Breast epithelium (tissue), 4 donors: Measurements from ENCODE around the gene FAM151A. TPM values are rescaled to one million over a fixed set of nuclear protein-coding genes. Genes with fewer than 3 reads are reported as not detected.

ENCODE experiments used
- DNase-seq, 2 donors: peaks; one replicate each; pipeline ENCODE4 v3.0.0-alpha.2; 2019; ENCODE audit warnings: low spot score in 2 of 2
- H3K27ac ChIP-seq, 2 donors: fragments of 200-600 bp; sonication (generic) in 1 of 2; one replicate each; pipeline ENCODE4 v1.5.1; 2016 to 2019; ENCODE audit warnings: mild to moderate bottlenecking in 1 of 2
- H3K27me3 ChIP-seq, 2 donors: fragments of 200-600 bp; sonication (generic) in 1 of 2; one replicate each; pipeline versions ENCODE4 v1.5.1 to v1.6.0; 2017 to 2019; ENCODE audit warnings: control low read depth in 1 of 2, mild to moderate bottlenecking in 1 of 2
- H3K36me3 ChIP-seq: fragments of 200-600 bp; one replicate; pipeline ENCODE4 v1.5.1; 2019
- H3K4me1 ChIP-seq, 2 donors: fragments of 200-600 bp; sonication (generic); one replicate each; pipeline ENCODE4 v1.5.1; 2016 to 2019; ENCODE audit warnings: control low read depth in 1 of 2
- H3K4me3 ChIP-seq, 3 donors: fragments of 200-600 bp; sonication (generic); 1 replicate in 2 of 3; 2 replicates in 1 of 3; pipeline ENCODE4 v1.5.1; 2016 to 2019; ENCODE audit warnings: mild to moderate bottlenecking in 3 of 3, moderate library complexity in 2 of 3
- H3K9me3 ChIP-seq, 2 donors: fragments of 200-600 bp; sonication (generic) in 1 of 2; one replicate each; pipeline ENCODE4 v1.5.1; 2016 to 2019; ENCODE audit warnings: control low read depth in 1 of 2
- POLR2A ChIP-seq: fragments of 450-650 bp; IDR thresholded peaks from one replicate; pipeline ENCODE4 v1.6.1; 2016; ENCODE audit warnings: antibody characterized with exemption, mild to moderate bottlenecking, moderate library complexity
- POLR2AphosphoS5 ChIP-seq, 3 donors: sonication (generic); formaldehyde crosslinking; IDR thresholded peaks; one replicate each; pipeline ENCODE4 v1.6.1; 2017; ENCODE audit warnings: antibody characterized with exemption in 3 of 3
- intact Hi-C: fragments of 100-400 bp; cut with DNase I; formaldehyde crosslinking; loops from one replicate; pipeline ENCODE4 v1.15.1; 2023; ENCODE audit warnings: low total_unique reads
- total RNA-seq, 3 donors: library from RNA; depleted of rRNA; stranded (reverse); fragments of >200 nt; gene quantifications; one replicate each; pipeline ENCODE4 v1.1.0, GENCODE V29; 2016
- TF ChIP-seq, protein P1 (sequence below), 3 donors: fragments of 450-650 bp; IDR thresholded peaks; one replicate each; pipeline ENCODE4 v1.5.1; 2016 to 2017; ENCODE audit warnings: antibody characterized with exemption in 3 of 3, mild to moderate bottlenecking in 3 of 3, moderate library complexity in 3 of 3

FAM151A gene
- total RNA-seq, 3 donors from 2014 or later, result 0.16 to 0.33 TPM; not detected in 1

GRCh38 chr1:54604572-54605370, 18.6 kb downstream of the FAM151A start:
- Histone ChIP-seq H3K36me3 (no peaks in the 10 kb centered on the region), H3K4me1 (no peaks in the 10 kb centered on the region), H3K9me3 (no peaks in the 10 kb centered on the region), H3K27me3 (no peaks in the 10 kb centered on the region), H3K27ac (no peak overlapping the region), H3K4me3 (no peak overlapping the region)
- intact Hi-C loops, result no loop called here
- DNase-seq, result no peak
- TF ChIP-seq, protein P1, sequence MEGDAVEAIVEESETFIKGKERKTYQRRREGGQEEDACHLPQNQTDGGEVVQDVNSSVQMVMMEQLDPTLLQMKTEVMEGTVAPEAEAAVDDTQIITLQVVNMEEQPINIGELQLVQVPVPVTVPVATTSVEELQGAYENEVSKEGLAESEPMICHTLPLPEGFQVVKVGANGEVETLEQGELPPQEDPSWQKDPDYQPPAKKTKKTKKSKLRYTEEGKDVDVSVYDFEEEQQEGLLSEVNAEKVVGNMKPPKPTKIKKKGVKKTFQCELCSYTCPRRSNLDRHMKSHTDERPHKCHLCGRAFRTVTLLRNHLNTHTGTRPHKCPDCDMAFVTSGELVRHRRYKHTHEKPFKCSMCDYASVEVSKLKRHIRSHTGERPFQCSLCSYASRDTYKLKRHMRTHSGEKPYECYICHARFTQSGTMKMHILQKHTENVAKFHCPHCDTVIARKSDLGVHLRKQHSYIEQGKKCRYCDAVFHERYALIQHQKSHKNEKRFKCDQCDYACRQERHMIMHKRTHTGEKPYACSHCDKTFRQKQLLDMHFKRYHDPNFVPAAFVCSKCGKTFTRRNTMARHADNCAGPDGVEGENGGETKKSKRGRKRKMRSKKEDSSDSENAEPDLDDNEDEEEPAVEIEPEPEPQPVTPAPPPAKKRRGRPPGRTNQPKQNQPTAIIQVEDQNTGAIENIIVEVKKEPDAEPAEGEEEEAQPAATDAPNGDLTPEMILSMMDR (IDR thresholded peaks at IDR 0.05), result no peak
- TF ChIP-seq POLR2A, result no peak
- TF ChIP-seq POLR2AphosphoS5 (IDR thresholded peaks at IDR 0.05), result no peak

DNA sequence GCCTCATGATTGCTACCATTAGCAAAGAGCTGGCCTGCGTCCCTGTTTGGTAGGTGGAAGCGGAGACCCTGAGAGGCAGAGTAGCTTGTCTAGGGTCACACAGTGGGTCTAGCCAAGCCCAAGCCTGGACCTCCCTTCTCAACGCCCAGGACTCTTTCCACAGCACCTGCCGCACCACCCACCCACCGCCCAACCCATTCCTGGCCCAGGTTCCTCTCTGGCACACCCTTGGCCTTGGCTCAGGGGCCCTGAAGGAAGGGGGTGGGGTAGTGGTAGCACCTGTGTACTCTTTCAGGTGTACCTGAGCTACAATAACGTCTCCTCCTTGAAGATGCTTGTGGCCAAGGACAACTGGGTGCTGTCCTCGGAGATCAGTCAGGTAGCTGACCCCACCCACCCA, 19.3 kb downstream of the FAM151A start:
- H3K4me3 ChIP-seq, result no peak overlapping the region
- no peaks in the 10 kb centered on the region for H3K27me3 ChIP-seq
- H3K4me1 ChIP-seq, result no peaks in the 10 kb centered on the region
- intact Hi-C loops, result no loop called here
- H3K27ac ChIP-seq, result no peak overlapping the region
- H3K36me3 ChIP-seq, result no peaks in the 10 kb centered on the region
- H3K9me3 ChIP-seq, result no peaks in the 10 kb centered on the region
- TF ChIP-seq POLR2A (no peak), POLR2AphosphoS5 (IDR thresholded peaks at IDR 0.05) (no peak)
- TF ChIP-seq, protein P1 (IDR thresholded peaks at IDR 0.05), result no peak
- DNase-seq, result no peak

GRCh38 chr1:54603241-54603640, 20.1 kb downstream of the FAM151A start:
- Histone ChIP-seq H3K27ac (no peak overlapping the region), H3K36me3 (no peaks in the 10 kb centered on the region), H3K27me3 (no peaks in the 10 kb centered on the region), H3K4me3 (no peak overlapping the region), H3K4me1 (no peaks in the 10 kb centered on the region), H3K9me3 (no peaks in the 10 kb centered on the region)
- DNase-seq, result no peak
- intact Hi-C loops, result no loop called here
- TF ChIP-seq, protein P1 (IDR thresholded peaks at IDR 0.05), result no peak
- TF ChIP-seq POLR2AphosphoS5 (IDR thresholded peaks at IDR 0.05) (no peak), POLR2A (no peak)

DNA sequence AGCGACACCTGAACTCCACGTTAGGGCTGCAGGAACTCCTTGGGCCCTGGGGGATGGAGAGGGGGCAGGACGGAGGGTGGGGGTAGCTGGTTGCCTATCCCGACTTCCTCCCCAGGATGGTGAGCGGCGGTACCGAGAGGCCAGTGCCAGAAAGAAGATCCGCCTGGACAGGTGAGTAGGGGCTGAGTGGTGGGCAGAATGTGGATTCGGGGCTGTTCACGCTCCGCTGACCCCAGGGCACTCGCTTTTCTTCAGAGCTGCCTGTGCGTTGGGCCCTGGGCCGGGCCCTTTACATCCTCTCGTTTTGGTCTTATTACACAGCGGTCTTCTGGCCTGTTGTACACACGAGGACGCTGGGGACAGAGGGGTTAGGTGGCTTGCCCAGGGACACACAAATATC, 20.8 kb downstream of the FAM151A start:
- Histone ChIP-seq H3K4me3 (no peak overlapping the region), H3K27ac (no peak overlapping the region), H3K36me3 (no peaks in the 10 kb centered on the region), H3K4me1 (no peaks in the 10 kb centered on the region), H3K9me3 (no peaks in the 10 kb centered on the region), H3K27me3 (no peaks in the 10 kb centered on the region)
- no peak for DNase-seq
- intact Hi-C loops, result no loop called here
- TF ChIP-seq, protein P1 (IDR thresholded peaks at IDR 0.05), result no peak
- no peak for TF ChIP-seq POLR2AphosphoS5 (IDR thresholded peaks at IDR 0.05)
- no peak for TF ChIP-seq POLR2A

DNA sequence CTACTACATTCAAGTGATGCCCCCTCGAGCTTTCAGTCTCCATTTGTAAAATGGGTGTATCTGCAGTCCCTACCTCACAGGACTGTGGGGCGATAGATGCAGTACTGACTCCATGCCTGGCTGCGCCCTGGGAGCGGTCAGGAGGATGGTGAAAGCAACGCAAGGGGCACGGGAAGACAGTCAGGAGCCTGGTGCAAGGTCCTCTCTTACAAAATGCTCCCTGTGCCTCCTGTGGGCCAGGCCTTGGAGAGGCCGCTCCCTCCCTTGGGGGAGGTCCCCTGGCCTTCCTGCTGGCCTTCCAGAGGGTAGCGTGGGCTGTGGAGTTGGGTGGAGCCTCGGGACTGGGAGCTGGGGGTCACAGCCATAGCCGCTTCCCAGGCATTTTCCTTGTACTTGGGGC, 21.6 kb downstream of the FAM151A start:
- intact Hi-C loops, result no loop called here
- TF ChIP-seq, protein P1 (IDR thresholded peaks at IDR 0.05), result no peak
- no peak for TF ChIP-seq POLR2AphosphoS5 (IDR thresholded peaks at IDR 0.05)
- no peak for TF ChIP-seq POLR2A
- no peaks in the 10 kb centered on the region for H3K4me1 ChIP-seq
- no peaks in the 10 kb centered on the region for H3K36me3 ChIP-seq
- no peak overlapping the region for H3K4me3 ChIP-seq
- no peak overlapping the region for H3K27ac ChIP-seq
- H3K27me3 ChIP-seq, result no peaks in the 10 kb centered on the region
- no peaks in the 10 kb centered on the region for H3K9me3 ChIP-seq
- no peak for DNase-seq
